ENCODE results near the gene WDR88. TPM values are rescaled to one million over a fixed set of nuclear protein-coding genes. Genes with fewer than 3 reads are reported as not detected.

Gene WDR88
- total and polyA plus RNA-seq, 2 of the 13 experiments (the other 11 are each of a cell fraction or from before 2014, with no cell fraction given), result not detected

DNA sequence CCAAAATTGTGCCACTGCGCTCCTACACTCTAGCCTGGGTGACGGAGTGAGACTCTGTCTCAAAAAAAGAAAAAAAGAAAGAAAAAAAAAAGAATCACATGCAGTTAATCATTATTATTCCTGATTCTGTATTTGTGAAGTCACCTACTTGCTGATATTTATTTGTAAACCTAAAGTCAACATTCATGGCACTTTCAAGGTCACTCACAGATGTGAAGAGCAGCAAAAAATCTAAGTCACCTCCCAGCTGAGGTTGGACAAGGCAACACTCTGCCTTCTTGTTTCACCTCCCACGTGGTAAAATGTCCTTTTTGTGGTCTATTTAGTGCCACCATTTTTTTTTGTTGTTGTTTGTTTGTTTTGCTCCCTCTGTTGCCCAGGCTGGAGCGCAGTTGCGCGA is 26.5 kb downstream of the WDR88 start (continued):
- TF ChIP-seq ZNF326 (CRISPR knock-in tag; IDR thresholded peaks at IDR 0.05; ENCODE audit: borderline replicate concordance) (no peak), PITX1 (CRISPR knock-in tag; IDR thresholded peaks at IDR 0.05) (peak; percentile 48; the same call in 1 of the 2 replicates), HMGXB3 (CRISPR knock-in tag; IDR thresholded peaks at IDR 0.05; ENCODE audit: borderline replicate concordance) (no peak), RXRB (CRISPR knock-in tag; IDR thresholded peaks at IDR 0.05; ENCODE audit: borderline replicate concordance) (0 out of 2 replicates have a peak, but pooled peaks have one; percentile 29), ZNF557 (CRISPR knock-in tag; IDR thresholded peaks at IDR 0.05) (no peak), MXI1 (IDR thresholded peaks at IDR 0.05; ENCODE audit: borderline replicate concordance, low read depth, low read length) (peak; percentile 58; the same call in 1 of the 3 replicates), ARID3A (IDR thresholded peaks at IDR 0.05; ENCODE audit: low read depth, low read length) (peak; percentile 43; the same call in 1 of the 2 replicates), ZNF33A (CRISPR knock-in tag; IDR thresholded peaks at IDR 0.05; ENCODE audit: borderline replicate concordance) (no peak), ZSCAN31 (CRISPR knock-in tag; IDR thresholded peaks at IDR 0.05; ENCODE audit: low read depth) (no peak), ISL2 (CRISPR knock-in tag; IDR thresholded peaks at IDR 0.05) (no peak), ZNF136 (CRISPR knock-in tag; IDR thresholded peaks at IDR 0.05; ENCODE audit: low read depth) (no peak), TFAP4 (IDR thresholded peaks at IDR 0.05; ENCODE audit: borderline replicate concordance, low read depth) (peak; percentile 34; the same call in 1 of the 2 replicates), ATRX (CRISPR knock-in tag; IDR thresholded peaks at IDR 0.05; ENCODE audit: borderline replicate concordance) (no peak), GATAD2A (CRISPR knock-in tag; IDR thresholded peaks at IDR 0.05) (peak; percentile 36; the same call in 1 of the 2 replicates), HMG20A (CRISPR knock-in tag; IDR thresholded peaks at IDR 0.05; ENCODE audit: borderline replicate concordance) (peak; percentile 44; the same call in 1 of the 2 replicates)
- TF ChIP-seq, protein P1, sequence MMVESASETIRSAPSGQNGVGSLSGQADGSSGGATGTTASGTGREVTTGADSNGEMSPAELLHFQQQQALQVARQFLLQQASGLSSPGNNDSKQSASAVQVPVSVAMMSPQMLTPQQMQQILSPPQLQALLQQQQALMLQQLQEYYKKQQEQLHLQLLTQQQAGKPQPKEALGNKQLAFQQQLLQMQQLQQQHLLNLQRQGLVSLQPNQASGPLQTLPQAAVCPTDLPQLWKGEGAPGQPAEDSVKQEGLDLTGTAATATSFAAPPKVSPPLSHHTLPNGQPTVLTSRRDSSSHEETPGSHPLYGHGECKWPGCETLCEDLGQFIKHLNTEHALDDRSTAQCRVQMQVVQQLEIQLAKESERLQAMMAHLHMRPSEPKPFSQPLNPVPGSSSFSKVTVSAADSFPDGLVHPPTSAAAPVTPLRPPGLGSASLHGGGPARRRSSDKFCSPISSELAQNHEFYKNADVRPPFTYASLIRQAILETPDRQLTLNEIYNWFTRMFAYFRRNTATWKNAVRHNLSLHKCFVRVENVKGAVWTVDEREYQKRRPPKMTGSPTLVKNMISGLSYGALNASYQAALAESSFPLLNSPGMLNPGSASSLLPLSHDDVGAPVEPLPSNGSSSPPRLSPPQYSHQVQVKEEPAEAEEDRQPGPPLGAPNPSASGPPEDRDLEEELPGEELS (CRISPR knock-in tag; IDR thresholded peaks at IDR 0.05), result peak; percentile 42
- TF ChIP-seq, protein P2, sequence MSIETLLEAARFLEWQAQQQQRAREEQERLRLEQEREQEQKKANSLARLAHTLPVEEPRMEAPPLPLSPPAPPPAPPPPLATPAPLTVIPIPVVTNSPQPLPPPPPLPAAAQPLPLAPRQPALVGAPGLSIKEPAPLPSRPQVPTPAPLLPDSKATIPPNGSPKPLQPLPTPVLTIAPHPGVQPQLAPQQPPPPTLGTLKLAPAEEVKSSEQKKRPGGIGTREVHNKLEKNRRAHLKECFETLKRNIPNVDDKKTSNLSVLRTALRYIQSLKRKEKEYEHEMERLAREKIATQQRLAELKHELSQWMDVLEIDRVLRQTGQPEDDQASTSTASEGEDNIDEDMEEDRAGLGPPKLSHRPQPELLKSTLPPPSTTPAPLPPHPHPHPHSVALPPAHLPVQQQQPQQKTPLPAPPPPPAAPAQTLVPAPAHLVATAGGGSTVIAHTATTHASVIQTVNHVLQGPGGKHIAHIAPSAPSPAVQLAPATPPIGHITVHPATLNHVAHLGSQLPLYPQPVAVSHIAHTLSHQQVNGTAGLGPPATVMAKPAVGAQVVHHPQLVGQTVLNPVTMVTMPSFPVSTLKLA (IDR thresholded peaks at IDR 0.05), result peak; percentile 25; the same call in 1 of the 2 replicates
